CD14-positive monocyte (primary cell): Measurements from ENCODE around the gene KIRREL1. TPM values are rescaled to one million over a fixed set of nuclear protein-coding genes. Genes with fewer than 3 reads are reported as not detected.

Experiments
- DNase-seq, 3 donors: peaks; one replicate each; pipeline ENCODE4 v3.0.0-alpha.2; 2011 to 2022
- H2AFZ ChIP-seq: 2 replicates; pipeline ENCODE4 v1.6.0; 2012; ENCODE audit warnings: mild to moderate bottlenecking, low read depth, low read length, inconsistent platforms; ENCODE audit not compliant: insufficient read depth, poor library complexity, severe bottlenecking
- H3K27ac ChIP-seq, 2 donors: 1 replicate in 1 of 2; 2 replicates in 1 of 2; pipeline ENCODE4 v1.5.1; 2012 to 2013; ENCODE audit warnings: low read length in 2 of 2, control low read depth in 1 of 2, inconsistent platforms in 1 of 2, low read depth in 1 of 2, mild to moderate bottlenecking in 1 of 2
- H3K27me3 ChIP-seq, 2 donors: one replicate each; pipeline versions ENCODE4 v1.6.0 to v1.6.1; 2011 to 2013; ENCODE audit warnings: low read length in 2 of 2; ENCODE audit not compliant: control insufficient read depth in 2 of 2, insufficient read depth in 2 of 2
- H3K36me3 ChIP-seq, 2 donors: replicated peaks in 1 of 2; 1 replicate in 1 of 2; 2 replicates in 1 of 2; pipeline versions ENCODE4 v1.5.1 to v1.6.1; 2012 to 2013; ENCODE audit warnings: low read length in 2 of 2, control low read depth in 1 of 2, inconsistent platforms in 1 of 2, mild to moderate bottlenecking in 1 of 2; ENCODE audit not compliant: insufficient read depth in 2 of 2, control insufficient read depth in 1 of 2
- H3K4me1 ChIP-seq, 2 donors: 1 replicate in 1 of 2; 2 replicates in 1 of 2; pipeline versions ENCODE4 v1.5.1 to v1.6.1; 2012 to 2013; ENCODE audit warnings: low read length in 2 of 2, control low read depth in 1 of 2, inconsistent platforms in 1 of 2, mild to moderate bottlenecking in 1 of 2, moderate library complexity in 1 of 2; ENCODE audit not compliant: insufficient read depth in 2 of 2, control insufficient read depth in 1 of 2
- H3K4me2 ChIP-seq: replicated peaks from 2 replicates; pipeline ENCODE3; 2012; ENCODE audit warnings: low read length, moderate library complexity, mild to moderate bottlenecking; ENCODE audit not compliant: poor library complexity, severe bottlenecking; ENCODE audit errors: extremely low read depth
- H3K4me3 ChIP-seq, 3 experiments: fragments of 200-600 bp in 1 of 3; sonication (generic) in 1 of 3; replicated peaks in 1 of 3; 1 replicate in 2 of 3; 2 replicates in 1 of 3; pipeline ENCODE4 v1.5.1; 2011 to 2013; ENCODE audit warnings: low read length in 3 of 3, mild to moderate bottlenecking in 3 of 3, control low read depth in 2 of 3, low read depth in 2 of 3, inconsistent platforms in 1 of 3, moderate library complexity in 1 of 3
- H3K79me2 ChIP-seq: 2 replicates; pipeline ENCODE4 v1.6.0; 2012; ENCODE audit warnings: mild to moderate bottlenecking, control low read depth, inconsistent platforms, low read length, moderate library complexity; ENCODE audit not compliant: insufficient read depth
- H3K9ac ChIP-seq: 2 replicates; pipeline ENCODE4 v1.6.0; 2017; ENCODE audit warnings: low read length, mild to moderate bottlenecking; ENCODE audit not compliant: insufficient read depth, poor library complexity, severe bottlenecking
- H3K9me3 ChIP-seq, 2 donors: replicated peaks in 1 of 2; 1 replicate in 1 of 2; 2 replicates in 1 of 2; pipeline versions ENCODE4 v1.5.1 to v1.6.1; 2012 to 2013; ENCODE audit warnings: low read length in 2 of 2, control low read depth in 1 of 2; ENCODE audit not compliant: control insufficient read depth in 1 of 2, insufficient read depth in 1 of 2
- H4K20me1 ChIP-seq: 2 replicates; pipeline ENCODE4 v1.6.0; 2012; ENCODE audit warnings: mild to moderate bottlenecking, low read length, control low read depth, moderate library complexity; ENCODE audit not compliant: insufficient read depth
- H3K27ac Mint-ChIP-seq, 7 donors: one replicate each; pipeline ENCODE4 v1.8.0; 2020; ENCODE audit warnings: mild to moderate bottlenecking in 7 of 7, mixed read lengths in 7 of 7, moderate library complexity in 6 of 7, inconsistent platforms in 2 of 7
- H3K27me3 Mint-ChIP-seq, 3 donors: one replicate each; pipeline ENCODE4 v1.8.0; 2021 to 2022; ENCODE audit warnings: low read depth in 3 of 3, mild to moderate bottlenecking in 3 of 3, mixed read lengths in 3 of 3, moderate library complexity in 3 of 3, inconsistent platforms in 1 of 3
- H3K36me3 Mint-ChIP-seq, 2 donors: one replicate each; pipeline ENCODE4 v1.8.0; 2020; ENCODE audit warnings: mixed read lengths in 2 of 2, inconsistent platforms in 1 of 2, mild to moderate bottlenecking in 1 of 2
- H3K4me1 Mint-ChIP-seq: one replicate; pipeline ENCODE4 v1.8.0; 2020; ENCODE audit warnings: mild to moderate bottlenecking, mixed read lengths
- H3K4me3 Mint-ChIP-seq, 2 donors: one replicate each; pipeline ENCODE4 v1.8.0; 2020; ENCODE audit warnings: mild to moderate bottlenecking in 2 of 2, mixed read lengths in 2 of 2, moderate library complexity in 1 of 2
- H3K9me3 Mint-ChIP-seq, 7 donors: one replicate each; pipeline ENCODE4 v1.8.0; 2020 to 2022; ENCODE audit warnings: mixed read lengths in 7 of 7, mild to moderate bottlenecking in 6 of 7, moderate library complexity in 6 of 7, inconsistent platforms in 2 of 7
- CTCF ChIP-seq: fragments of 200-600 bp; IDR thresholded peaks from one replicate; pipeline ENCODE4 v1.8.0; 2022; ENCODE audit warnings: antibody characterized with exemption, mild to moderate bottlenecking
- WGBS: methylation state at CpG from one replicate; pipeline ENCODE4 v1.1.5; 2013; ENCODE audit warnings: missing lambda C conversion rate; ENCODE audit not compliant: insufficient coverage; 5-methylcytosine and 5-hydroxymethylcytosine counted together
- intact Hi-C, 2 donors: fragments of 100-400 bp; cut with micrococcal nuclease; formaldehyde crosslinking; loops; one replicate each; pipeline versions ENCODE4 v1.15.0 to v1.15.1; 2023
- polyA plus RNA-seq, 3 donors: library from polyadenylated mRNA; depleted of rRNA in 1 of 3; unstranded in 2 of 3; stranded (reverse) in 1 of 3; fragments of 300-500 nt in 2 of 3; fragments of >200 nt in 1 of 3; fragmentation: Illumina TruSeq in 2 of 3; gene quantifications; 1 replicate in 2 of 3; 2 replicates in 1 of 3; pipeline ENCODE4 v1.2.3, GENCODE V29; 2012 to 2021

KIRREL1 gene
- polyA plus RNA-seq, 3 donors = not detected

GRCh38 chr1:157994704-157995582 is 1.5 kb downstream of the KIRREL1 start:
- WGBS = 100% methylated on average over 2 of the region's 13 CpGs
- Histone ChIP-seq H3K4me1 (peaks cover 11 to 16% of the 10 kb centered on the region in 2 donors), H3K4me2 (no peak overlapping the region), H3K9me3 (no peaks in the 10 kb centered on the region), H3K79me2 (no peaks in the 10 kb centered on the region), H3K4me3 (no peak overlapping the region), H3K9ac (no peak overlapping the region), H3K27me3 (peaks cover 22 to 52% of the 10 kb centered on the region in 2 donors), H4K20me1 (no peaks in the 10 kb centered on the region), H3K36me3 (no peaks in the 10 kb centered on the region), H3K27ac (no peak overlapping the region), H2AFZ (no peak overlapping the region)
- Mint-ChIP-seq H3K9me3 (peaks cover 0 to 10% (median 2%) of the 10 kb centered on the region in 7 donors), H3K36me3 (peaks cover 0 to 4% of the 10 kb centered on the region in 2 donors), H3K27me3 (peaks cover 44 to 69% (median 51%) of the 10 kb centered on the region in 3 donors), H3K4me1 (peaks cover 16% of the 10 kb centered on the region), H3K27ac (peak overlapping the region in 1 of 7 donors; percentile 0), H3K4me3 (peak overlapping the region; percentile 28 to 69)
- DNase-seq = no peak
- TF ChIP-seq CTCF = no peak
- intact Hi-C loops = loop anchor here in 1 of 2 donors (10.0 kb wide), 1 partner anchor 130 kb away; a partner anchor contains a TSS

GRCh38 chr1:157995583-157996169 is 2.2 kb downstream of the KIRREL1 start:
- H3K27ac ChIP-seq = no peak overlapping the region
- H3K4me3 ChIP-seq = no peak overlapping the region
- peaks cover 0 to 4% of the 10 kb centered on the region in 2 donors for H3K36me3 Mint-ChIP-seq
- peaks cover 16% of the 10 kb centered on the region for H3K4me1 Mint-ChIP-seq
- H3K79me2 ChIP-seq = no peaks in the 10 kb centered on the region
- no peaks in the 10 kb centered on the region for H3K36me3 ChIP-seq
- no peak for DNase-seq
- no peaks in the 10 kb centered on the region for H4K20me1 ChIP-seq
- H2AFZ ChIP-seq = no peak overlapping the region
- H3K4me3 Mint-ChIP-seq = no peak overlapping the region
- no peaks in the 10 kb centered on the region for H3K9me3 ChIP-seq
- no peak overlapping the region for H3K4me2 ChIP-seq
- H3K27me3 ChIP-seq = peaks cover 22 to 51% of the 10 kb centered on the region in 2 donors
- H3K27me3 Mint-ChIP-seq = peaks cover 44 to 67% (median 49%) of the 10 kb centered on the region in 3 donors
- peaks cover 11 to 16% of the 10 kb centered on the region in 2 donors for H3K4me1 ChIP-seq
- no peak for TF ChIP-seq CTCF
- intact Hi-C loops = loop anchor here in 1 of 2 donors (10.0 kb wide), 1 partner anchor 129 kb away; a partner anchor contains a TSS
- H3K9ac ChIP-seq = no peak overlapping the region
- H3K9me3 Mint-ChIP-seq = peaks cover 0 to 10% (median 2%) of the 10 kb centered on the region in 7 donors
- no peak overlapping the region for H3K27ac Mint-ChIP-seq
- WGBS = 94% methylated on average over 2 of the region's 3 CpGs
